ENCODE measurements around the gene VAMP2. TPM values are rescaled to one million over a fixed set of nuclear protein-coding genes. Genes with fewer than 3 reads are reported as not detected.

The VAMP2 gene
- total and polyA plus RNA-seq, 2 donors = 7.4 to 73.9 TPM

GRCh38 chr17:8123695-8124349 lies 38.9 kb downstream of the VAMP2 start, which contains the start of gene HES7:
HES7 (minus strand) TSS chr17:8124106; CDS start chr17:8124084, 22 bp downstream.
- peak in 1 of 9 donors; percentile 12 for DNase-seq (ENCODE audit: low read depth in 6 of 9, low spot score in 9 of 9)
- peak within 1 kb of the TSS; percentile 4 to 52 for H3K4me3 ChIP-seq (ENCODE audit: low read length in 2 of 2)
- peaks cover 30 to 73% of the 10 kb centered on the region in 2 donors for H3K4me1 ChIP-seq (ENCODE audit: control insufficient read depth in 2 of 2, insufficient read depth in 2 of 2, low read length in 2 of 2)
- no peaks in the 10 kb centered on the region for H3K36me3 ChIP-seq (ENCODE audit: control insufficient read depth in 2 of 2, insufficient read depth in 2 of 2, low read length in 1 of 2)
- H3K27me3 ChIP-seq (ENCODE audit: control insufficient read depth in 2 of 2, insufficient read depth in 1 of 2, low read length in 1 of 2) = peaks cover 63 to 93% of the 10 kb centered on the region in 2 donors
- 1% methylated on average over 29 of the region's 29 CpGs for WGBS
- peaks cover 0 to 13% of the 10 kb centered on the region in 2 donors for H3K9me3 ChIP-seq (ENCODE audit: control insufficient read depth in 2 of 2, insufficient read depth in 1 of 2, low read length in 1 of 2)
- H3K27ac ChIP-seq (ENCODE audit: low read depth in 1 of 2, low read length in 1 of 2) = no peak within 1 kb of the TSS

- Histone ChIP-seq H3K27ac (ENCODE audit: low read depth in 1 of 2, low read length in 1 of 2) (no peak overlapping the region), H3K27me3 (ENCODE audit: control insufficient read depth in 2 of 2, insufficient read depth in 1 of 2, low read length in 1 of 2) (peaks cover 59 to 93% of the 10 kb centered on the region in 2 donors), H3K36me3 (ENCODE audit: control insufficient read depth in 2 of 2, insufficient read depth in 2 of 2, low read length in 1 of 2) (no peaks in the 10 kb centered on the region), H3K9me3 (ENCODE audit: control insufficient read depth in 2 of 2, insufficient read depth in 1 of 2, low read length in 1 of 2) (peaks cover 0 to 14% of the 10 kb centered on the region in 2 donors), H3K4me1 (ENCODE audit: control insufficient read depth in 2 of 2, insufficient read depth in 2 of 2, low read length in 2 of 2) (peaks cover 33 to 80% of the 10 kb centered on the region in 2 donors), H3K4me3 (ENCODE audit: low read length in 2 of 2) (peak overlapping the region in 1 of 2 donors; percentile 44)
- under 1% methylated on average over 55 of the region's 55 CpGs for WGBS
- peak in 1 of 9 donors; percentile 52 for DNase-seq (ENCODE audit: low read depth in 6 of 9, low spot score in 9 of 9)
These were observed 39.6 kb downstream of the VAMP2 start for GRCh38 chr17:8122924-8123694.

DNA sequence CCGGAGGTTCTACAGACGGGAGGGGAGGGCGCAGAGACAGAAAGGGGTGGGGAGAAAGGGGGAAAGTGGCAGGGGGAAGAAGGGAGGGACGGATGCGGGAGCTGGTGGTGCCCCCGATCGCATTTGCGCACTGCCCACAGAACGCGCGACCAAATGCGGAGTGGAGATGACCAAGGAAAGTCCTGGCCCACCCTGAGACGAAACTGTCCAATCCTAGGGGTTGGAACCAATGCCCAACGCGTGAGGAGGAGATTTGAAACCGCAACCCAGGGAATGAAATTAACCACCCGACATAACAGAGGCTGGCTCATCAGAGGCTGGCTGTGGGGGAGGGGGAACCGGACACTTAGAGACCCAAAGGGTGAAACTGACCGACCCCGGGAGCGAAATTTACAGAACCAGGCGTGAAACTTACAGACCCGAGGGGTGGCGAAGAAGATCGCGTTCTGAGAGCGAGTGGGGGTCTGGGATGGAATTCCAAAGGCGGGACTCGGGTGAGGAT lies 40.3 kb downstream of the VAMP2 start:
- peak in 1 of 9 donors; percentile 13 for DNase-seq (ENCODE audit: low read depth in 6 of 9, low spot score in 9 of 9)
- Histone ChIP-seq H3K4me1 (ENCODE audit: control insufficient read depth in 2 of 2, insufficient read depth in 2 of 2, low read length in 2 of 2) (peaks cover 35 to 86% of the 10 kb centered on the region in 2 donors), H3K4me3 (ENCODE audit: low read length in 2 of 2) (peak overlapping the region; percentile 21 to 44), H3K27me3 (ENCODE audit: control insufficient read depth in 2 of 2, insufficient read depth in 1 of 2, low read length in 1 of 2) (peaks cover 63 to 93% of the 10 kb centered on the region in 2 donors), H3K36me3 (ENCODE audit: control insufficient read depth in 2 of 2, insufficient read depth in 2 of 2, low read length in 1 of 2) (no peaks in the 10 kb centered on the region), H3K9me3 (ENCODE audit: control insufficient read depth in 2 of 2, insufficient read depth in 1 of 2, low read length in 1 of 2) (peaks cover 0 to 20% of the 10 kb centered on the region in 2 donors), H3K27ac (ENCODE audit: low read depth in 1 of 2, low read length in 1 of 2) (no peak overlapping the region)
- WGBS = 1% methylated on average over 29 of the region's 29 CpGs

DNA sequence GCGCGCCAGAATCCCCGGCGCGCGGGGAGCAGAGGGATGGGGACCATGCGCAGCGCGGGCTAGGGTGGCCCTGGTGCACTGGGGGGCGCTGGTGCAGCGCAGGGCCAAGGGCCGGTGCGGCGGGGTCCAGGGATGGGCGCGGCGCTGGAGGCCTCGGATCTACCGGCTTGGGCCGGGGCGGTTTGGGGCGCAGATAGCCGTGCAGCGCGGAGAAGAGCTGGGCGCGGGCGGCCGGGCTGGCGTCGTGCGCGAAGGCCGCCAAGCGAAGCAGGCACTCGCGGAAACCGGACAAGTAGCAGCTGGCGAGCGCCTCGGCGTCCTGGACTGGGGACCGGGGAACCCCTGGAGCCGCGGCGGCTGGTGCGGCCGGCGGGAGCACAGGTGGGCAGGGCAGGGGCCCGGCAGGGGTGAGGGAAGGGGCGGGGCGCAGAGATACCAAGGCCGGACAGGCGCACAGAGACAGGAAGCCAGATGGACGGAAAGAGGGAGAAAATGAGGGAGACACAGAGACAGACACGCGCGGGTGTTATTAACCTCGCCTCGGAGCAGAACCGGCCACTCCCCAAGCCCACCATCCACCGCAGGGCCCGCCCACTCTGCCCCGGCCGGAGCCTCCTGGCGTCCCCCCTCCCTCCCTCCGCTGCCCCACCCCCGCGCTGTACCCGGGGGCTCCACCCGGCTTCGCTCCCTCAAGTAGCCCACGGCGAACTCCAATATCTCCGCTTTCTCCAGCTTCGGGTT lies 40.9 kb downstream of the VAMP2 start:
- WGBS = under 1% methylated on average over 76 of the region's 76 CpGs
- Histone ChIP-seq H3K4me3 (ENCODE audit: low read length in 2 of 2) (peak overlapping the region; percentile 21 to 44), H3K27ac (ENCODE audit: low read depth in 1 of 2, low read length in 1 of 2) (no peak overlapping the region), H3K36me3 (ENCODE audit: control insufficient read depth in 2 of 2, insufficient read depth in 2 of 2, low read length in 1 of 2) (no peaks in the 10 kb centered on the region), H3K4me1 (ENCODE audit: control insufficient read depth in 2 of 2, insufficient read depth in 2 of 2, low read length in 2 of 2) (peaks cover 35 to 84% of the 10 kb centered on the region in 2 donors), H3K9me3 (ENCODE audit: control insufficient read depth in 2 of 2, insufficient read depth in 1 of 2, low read length in 1 of 2) (peaks cover 0 to 22% of the 10 kb centered on the region in 2 donors), H3K27me3 (ENCODE audit: control insufficient read depth in 2 of 2, insufficient read depth in 1 of 2, low read length in 1 of 2) (peaks cover 62 to 93% of the 10 kb centered on the region in 2 donors)
- peak in 1 of 9 donors; percentile 46 for DNase-seq (ENCODE audit: low read depth in 6 of 9, low spot score in 9 of 9)

- peaks cover 35 to 79% of the 10 kb centered on the region in 2 donors for H3K4me1 ChIP-seq (ENCODE audit: control insufficient read depth in 2 of 2, insufficient read depth in 2 of 2, low read length in 2 of 2)
- no peak overlapping the region for H3K27ac ChIP-seq (ENCODE audit: low read depth in 1 of 2, low read length in 1 of 2)
- peaks cover 0 to 22% of the 10 kb centered on the region in 2 donors for H3K9me3 ChIP-seq (ENCODE audit: control insufficient read depth in 2 of 2, insufficient read depth in 1 of 2, low read length in 1 of 2)
- DNase-seq (ENCODE audit: low read depth in 6 of 9, low spot score in 9 of 9) = no peak
- no peaks in the 10 kb centered on the region for H3K36me3 ChIP-seq (ENCODE audit: control insufficient read depth in 2 of 2, insufficient read depth in 2 of 2, low read length in 1 of 2)
- H3K4me3 ChIP-seq (ENCODE audit: low read length in 2 of 2) = peak overlapping the region in 1 of 2 donors; percentile 44
- WGBS = under 1% methylated on average over 25 of the region's 25 CpGs
- peaks cover 64 to 93% of the 10 kb centered on the region in 2 donors for H3K27me3 ChIP-seq (ENCODE audit: control insufficient read depth in 2 of 2, insufficient read depth in 1 of 2, low read length in 1 of 2)
These were observed 41.4 kb downstream of the VAMP2 start for GRCh38 chr17:8121407-8121680.

GRCh38 chr17:8120520-8121406 lies 42.0 kb downstream of the VAMP2 start:
- H3K36me3 ChIP-seq (ENCODE audit: control insufficient read depth in 2 of 2, insufficient read depth in 2 of 2, low read length in 1 of 2) = no peaks in the 10 kb centered on the region
- H3K27ac ChIP-seq (ENCODE audit: low read depth in 1 of 2, low read length in 1 of 2) = peak overlapping the region in 1 of 2 donors; percentile 29
- H3K4me3 ChIP-seq (ENCODE audit: low read length in 2 of 2) = peak overlapping the region; percentile 30 to 44
- peaks cover 35 to 74% of the 10 kb centered on the region in 2 donors for H3K4me1 ChIP-seq (ENCODE audit: control insufficient read depth in 2 of 2, insufficient read depth in 2 of 2, low read length in 2 of 2)
- DNase-seq (ENCODE audit: low read depth in 6 of 9, low spot score in 9 of 9) = peak in 1 of 9 donors; percentile 8
- peaks cover 0 to 22% of the 10 kb centered on the region in 2 donors for H3K9me3 ChIP-seq (ENCODE audit: control insufficient read depth in 2 of 2, insufficient read depth in 1 of 2, low read length in 1 of 2)
- WGBS = under 1% methylated on average over 40 of the region's 40 CpGs
- H3K27me3 ChIP-seq (ENCODE audit: control insufficient read depth in 2 of 2, insufficient read depth in 1 of 2, low read length in 1 of 2) = peaks cover 70 to 93% of the 10 kb centered on the region in 2 donors

DNA sequence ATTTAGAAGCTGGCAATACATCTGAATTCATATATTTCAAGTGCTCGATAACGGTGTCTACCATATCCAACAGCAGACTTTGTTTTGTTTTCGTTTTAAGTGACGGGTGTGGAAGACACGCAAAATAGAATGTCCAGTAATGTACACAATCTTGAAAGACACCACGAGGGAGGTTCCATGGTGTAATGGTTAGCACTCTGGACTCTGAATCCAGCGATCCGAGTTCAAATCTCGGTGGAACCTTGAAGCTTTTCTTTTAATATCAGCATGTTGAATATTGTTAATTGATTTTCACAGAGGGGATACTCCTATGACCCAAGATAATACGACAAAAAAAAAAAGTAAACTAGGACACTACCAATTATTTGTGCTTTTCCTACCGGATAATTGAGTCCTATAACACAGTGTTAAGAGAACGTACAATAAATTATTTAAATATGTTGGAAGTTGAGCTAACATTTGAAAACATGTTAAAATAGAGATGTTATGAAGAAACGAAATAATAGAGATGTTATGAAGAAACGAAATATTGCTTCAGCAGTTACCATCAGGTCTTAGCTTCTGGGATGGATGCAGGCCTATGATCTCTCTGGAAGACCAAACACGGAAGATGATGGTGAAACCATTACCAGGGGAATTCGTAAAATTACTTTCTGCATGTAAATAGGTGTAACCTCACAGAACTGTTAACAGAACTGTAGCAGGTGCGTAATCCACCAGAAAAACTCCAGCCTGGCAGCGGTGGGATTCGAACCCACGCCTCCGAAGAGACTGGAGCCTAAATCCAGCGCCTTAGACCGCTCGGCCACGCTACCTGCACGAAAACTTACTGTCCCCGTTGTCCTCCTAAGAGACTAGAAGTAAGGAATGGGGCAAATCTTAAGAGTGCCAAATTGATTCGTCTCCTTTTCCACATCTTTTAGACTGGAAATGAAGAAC lies 42.9 kb downstream of the VAMP2 start:
- H3K4me1 ChIP-seq (ENCODE audit: control insufficient read depth in 2 of 2, insufficient read depth in 2 of 2, low read length in 2 of 2) = peaks cover 31 to 65% of the 10 kb centered on the region in 2 donors
- peak; percentile 65 to 93 (median 85) for DNase-seq (ENCODE audit: low read depth in 6 of 9, low spot score in 9 of 9)

More for the DNA sequence above, 42.9 kb downstream of the VAMP2 start:
- 1% methylated on average over 28 of the region's 28 CpGs for WGBS
- peaks cover 67 to 93% of the 10 kb centered on the region in 2 donors for H3K27me3 ChIP-seq (ENCODE audit: control insufficient read depth in 2 of 2, insufficient read depth in 1 of 2, low read length in 1 of 2)
- H3K4me3 ChIP-seq (ENCODE audit: low read length in 2 of 2) = peak overlapping the region; percentile 54 to 60
- peak overlapping the region in 1 of 2 donors; percentile 50 for H3K27ac ChIP-seq (ENCODE audit: low read depth in 1 of 2, low read length in 1 of 2)
- H3K9me3 ChIP-seq (ENCODE audit: control insufficient read depth in 2 of 2, insufficient read depth in 1 of 2, low read length in 1 of 2) = peaks cover 0 to 22% of the 10 kb centered on the region in 2 donors
- no peaks in the 10 kb centered on the region for H3K36me3 ChIP-seq (ENCODE audit: control insufficient read depth in 2 of 2, insufficient read depth in 2 of 2, low read length in 1 of 2)
